OCI-LY1 (cell line): ENCODE measurements around the gene ERO1A.

Experiments used
- H2AFZ ChIP-seq: fragments of 200-600 bp; sonication (generic), shearing (Covaris generic); 2 replicates; pipeline ENCODE4 v1.6.0; 2014; ENCODE audit warnings: antibody characterized with exemption, mild to moderate bottlenecking, low read length
- H3F3A ChIP-seq: fragments of 200-600 bp; sonication (generic), shearing (Covaris generic); 2 replicates; pipeline ENCODE4 v1.6.0; 2014; ENCODE audit warnings: mild to moderate bottlenecking, antibody characterized with exemption, low read length, moderate library complexity; ENCODE audit not compliant: insufficient read depth
- H3K27ac ChIP-seq: fragments of 200-600 bp; sonication (generic); 2 replicates; pipeline ENCODE4 v1.5.1; 2014; ENCODE audit warnings: low read length, mixed run types, mild to moderate bottlenecking, low read depth; ENCODE audit not compliant: poor library complexity, severe bottlenecking
- H3K27me3 ChIP-seq: fragments of 200-600 bp; sonication (generic); 2 replicates; pipeline ENCODE4 v1.6.0; 2014; ENCODE audit warnings: antibody characterized with exemption, mild to moderate bottlenecking, low read length, moderate library complexity; ENCODE audit not compliant: insufficient read depth
- H3K36me3 ChIP-seq: fragments of 200-600 bp; sonication (generic); 2 replicates; pipeline ENCODE4 v1.6.1; 2014; ENCODE audit warnings: mild to moderate bottlenecking, antibody characterized with exemption, low read length, moderate library complexity, mixed read lengths; ENCODE audit not compliant: insufficient read depth
- H3K4me1 ChIP-seq: fragments of 200-600 bp; sonication (generic); 2 replicates; pipeline ENCODE4 v1.5.1; 2014; ENCODE audit warnings: mild to moderate bottlenecking, low read length, moderate library complexity; ENCODE audit not compliant: insufficient read depth, severe bottlenecking
- H3K4me2 ChIP-seq: fragments of 200-600 bp; sonication (generic), shearing (Covaris generic); 2 replicates; pipeline ENCODE4 v1.6.1; 2014; ENCODE audit warnings: low read length
- H3K4me3 ChIP-seq: fragments of 200-600 bp; sonication (generic); 2 replicates; pipeline ENCODE4 v1.5.1; 2014; ENCODE audit warnings: low read length, low read depth, mild to moderate bottlenecking, mixed read lengths; ENCODE audit not compliant: poor library complexity, severe bottlenecking
- H3K79me2 ChIP-seq: fragments of 200-600 bp; shearing (Covaris generic); 2 replicates; pipeline ENCODE4 v1.6.1; 2016; ENCODE audit warnings: mixed run types, low read length, mixed read lengths; ENCODE audit not compliant: insufficient read depth
- H3K9ac ChIP-seq: fragments of 200-600 bp; sonication (generic), shearing (Covaris generic); 2 replicates; pipeline ENCODE4 v1.6.1; 2014; ENCODE audit warnings: mild to moderate bottlenecking, low read length, mixed read lengths
- H3K9me2 ChIP-seq: fragments of 200-600 bp; sonication (generic), shearing (Covaris generic); 2 replicates; pipeline ENCODE4 v1.6.1; 2014; ENCODE audit warnings: low read depth, mild to moderate bottlenecking, low read length, mixed read lengths
- H3K9me3 ChIP-seq: fragments of 200-600 bp; shearing (Covaris generic); 2 replicates; pipeline ENCODE4 v1.6.1; 2014; ENCODE audit warnings: low read length, mixed read lengths
- H4K20me1 ChIP-seq: fragments of 200-600 bp; sonication (generic), shearing (Covaris generic); 2 replicates; pipeline ENCODE4 v1.6.0; 2016; ENCODE audit warnings: mild to moderate bottlenecking, low read length; ENCODE audit not compliant: insufficient read depth
- EZH2 ChIP-seq: fragments of 200-600 bp; sonication (generic), shearing (Covaris generic); IDR thresholded peaks from 2 replicates; pipeline ENCODE4 v1.8.0; 2017; ENCODE audit warnings: borderline replicate concordance, mixed run types, mild to moderate bottlenecking, antibody characterized with exemption, low read length, moderate library complexity, mixed read lengths
- TF ChIP-seq, protein P1 (sequence below): fragments of 200-600 bp; sonication (generic), shearing (Covaris generic); IDR thresholded peaks from 2 replicates; pipeline ENCODE4 v1.5.1; 2017; ENCODE audit warnings: mild to moderate bottlenecking, antibody characterized with exemption, low read length, moderate library complexity, mixed read lengths

Gene ERO1A

DNA sequence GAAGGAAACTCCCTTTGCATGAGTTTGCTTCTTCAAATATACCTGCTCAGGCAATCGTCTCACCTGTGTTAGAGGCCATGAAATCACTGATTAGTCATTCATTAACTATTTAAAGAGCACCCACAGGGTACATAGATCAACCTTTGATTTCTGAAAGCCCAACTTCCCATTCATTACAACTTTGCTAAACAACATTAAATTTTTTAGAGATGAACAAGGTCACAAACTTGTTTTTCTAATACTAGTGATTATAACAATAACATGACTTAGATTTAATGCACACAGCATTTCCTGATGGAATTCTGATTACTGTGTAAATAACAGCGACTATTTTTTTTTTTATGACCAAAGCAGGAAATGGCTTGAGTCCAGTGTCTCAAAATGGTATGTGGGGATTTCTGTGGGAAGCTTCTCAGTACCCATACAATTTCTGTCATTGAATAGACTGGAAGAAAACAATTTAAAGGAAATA, 5.4 kb upstream of the ERO1A start:
- Histone ChIP-seq H3F3A (no peaks in the 10 kb centered on the region), H3K27me3 (no peaks in the 10 kb centered on the region), H4K20me1 (no peaks in the 10 kb centered on the region), H3K27ac (no peak overlapping the region), H2AFZ (peak overlapping the region; percentile 63; the same call in 1 of the 2 replicates), H3K36me3 (no peaks in the 10 kb centered on the region), H3K9me3 (no peaks in the 10 kb centered on the region), H3K4me1 (peaks cover 5% of the 10 kb centered on the region), H3K4me3 (no peak overlapping the region), H3K9ac (no peak overlapping the region), H3K4me2 (no peak overlapping the region), H3K79me2 (no peaks in the 10 kb centered on the region), H3K9me2 (no peaks in the 10 kb centered on the region)
- TF ChIP-seq EZH2, result no peak
- TF ChIP-seq, protein P1, sequence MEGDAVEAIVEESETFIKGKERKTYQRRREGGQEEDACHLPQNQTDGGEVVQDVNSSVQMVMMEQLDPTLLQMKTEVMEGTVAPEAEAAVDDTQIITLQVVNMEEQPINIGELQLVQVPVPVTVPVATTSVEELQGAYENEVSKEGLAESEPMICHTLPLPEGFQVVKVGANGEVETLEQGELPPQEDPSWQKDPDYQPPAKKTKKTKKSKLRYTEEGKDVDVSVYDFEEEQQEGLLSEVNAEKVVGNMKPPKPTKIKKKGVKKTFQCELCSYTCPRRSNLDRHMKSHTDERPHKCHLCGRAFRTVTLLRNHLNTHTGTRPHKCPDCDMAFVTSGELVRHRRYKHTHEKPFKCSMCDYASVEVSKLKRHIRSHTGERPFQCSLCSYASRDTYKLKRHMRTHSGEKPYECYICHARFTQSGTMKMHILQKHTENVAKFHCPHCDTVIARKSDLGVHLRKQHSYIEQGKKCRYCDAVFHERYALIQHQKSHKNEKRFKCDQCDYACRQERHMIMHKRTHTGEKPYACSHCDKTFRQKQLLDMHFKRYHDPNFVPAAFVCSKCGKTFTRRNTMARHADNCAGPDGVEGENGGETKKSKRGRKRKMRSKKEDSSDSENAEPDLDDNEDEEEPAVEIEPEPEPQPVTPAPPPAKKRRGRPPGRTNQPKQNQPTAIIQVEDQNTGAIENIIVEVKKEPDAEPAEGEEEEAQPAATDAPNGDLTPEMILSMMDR, result no peak

DNA sequence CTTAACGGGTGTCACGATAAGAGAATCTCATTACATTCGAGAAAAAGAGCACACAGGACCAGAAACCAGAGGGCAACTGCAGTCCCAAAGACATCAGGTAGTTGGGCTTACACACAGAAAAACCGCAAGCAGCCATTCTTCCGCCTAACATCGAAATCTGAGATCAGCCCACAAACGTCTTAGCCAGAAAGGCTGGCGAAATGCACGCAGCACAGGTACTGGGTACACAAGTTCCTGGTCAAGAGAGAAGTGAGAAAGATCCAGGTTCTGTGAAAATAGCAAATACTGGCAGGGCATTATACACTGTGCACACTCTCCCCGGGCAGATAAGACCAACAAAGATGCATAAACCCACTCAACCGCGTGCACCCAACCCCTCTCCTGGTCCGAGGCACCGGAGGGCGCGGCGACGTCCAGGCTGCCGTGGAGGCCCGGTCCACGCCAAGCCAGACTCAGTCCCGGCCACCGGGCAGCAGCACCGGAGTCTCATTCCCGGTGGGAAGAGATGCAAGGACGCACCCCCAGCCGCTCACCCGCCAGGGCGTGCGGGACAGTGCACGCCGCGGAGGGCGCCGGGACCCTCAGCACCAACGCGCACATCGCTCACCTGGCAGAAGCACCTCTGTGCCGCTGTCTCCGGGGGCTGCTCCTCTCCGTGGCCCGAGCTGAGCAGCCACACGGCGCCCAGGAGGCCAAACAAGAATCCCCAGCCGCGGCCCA, 437 bp downstream of the ERO1A start:
- peaks cover 29% of the 10 kb centered on the region for H3K4me1 ChIP-seq
- H3F3A ChIP-seq, result no peaks in the 10 kb centered on the region
- H3K79me2 ChIP-seq, result peaks cover 47% of the 10 kb centered on the region
- peak overlapping the region; percentile 76 for H3K4me2 ChIP-seq
- H2AFZ ChIP-seq, result peak overlapping the region; percentile 6; the same call in 1 of the 2 replicates
- no peaks in the 10 kb centered on the region for H4K20me1 ChIP-seq
- no peaks in the 10 kb centered on the region for H3K27me3 ChIP-seq
- peak overlapping the region; percentile 83 for H3K27ac ChIP-seq
- peak overlapping the region; percentile 91 for H3K4me3 ChIP-seq
- no peaks in the 10 kb centered on the region for H3K36me3 ChIP-seq
- H3K9ac ChIP-seq, result peak overlapping the region; percentile 88
- no peaks in the 10 kb centered on the region for H3K9me2 ChIP-seq
- TF ChIP-seq EZH2, result no peak
- TF ChIP-seq, protein P1, result no peak
- H3K9me3 ChIP-seq, result no peaks in the 10 kb centered on the region

DNA sequence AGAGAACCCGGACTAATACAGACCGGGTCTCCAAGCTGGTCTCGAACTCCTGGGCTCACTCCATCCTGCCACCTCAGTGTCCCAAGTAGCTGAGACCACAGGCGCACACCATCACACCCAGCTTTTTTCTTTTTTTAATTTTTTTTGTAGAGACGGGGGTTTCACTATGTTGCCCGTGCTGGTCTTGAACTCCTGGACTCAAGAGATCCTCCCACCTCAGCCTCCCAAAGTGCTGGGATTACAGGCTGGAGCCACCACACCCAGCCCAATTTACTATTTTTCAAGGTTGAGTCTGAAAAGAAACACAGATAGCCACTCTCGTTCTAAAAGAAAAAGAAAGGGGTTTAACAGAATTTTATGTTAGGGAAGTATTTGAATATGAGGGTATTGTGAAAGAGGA, 1.8 kb downstream of the ERO1A start:
- H2AFZ ChIP-seq, result no peak overlapping the region
- H3K9me2 ChIP-seq, result no peaks in the 10 kb centered on the region
- H3K4me2 ChIP-seq, result peak overlapping the region; percentile 76
- peak overlapping the region; percentile 88 for H3K9ac ChIP-seq
- no peaks in the 10 kb centered on the region for H3F3A ChIP-seq
- H3K36me3 ChIP-seq, result no peaks in the 10 kb centered on the region
- peaks cover 29% of the 10 kb centered on the region for H3K4me1 ChIP-seq
- TF ChIP-seq, protein P1, result no peak
- no peak for TF ChIP-seq EZH2
- H3K9me3 ChIP-seq, result no peaks in the 10 kb centered on the region
- H4K20me1 ChIP-seq, result no peaks in the 10 kb centered on the region
- H3K79me2 ChIP-seq, result peaks cover 61% of the 10 kb centered on the region
- no peaks in the 10 kb centered on the region for H3K27me3 ChIP-seq
- H3K4me3 ChIP-seq, result peak overlapping the region; percentile 91
- H3K27ac ChIP-seq, result no peak overlapping the region
